ENCODE results near the gene CHMP2B. TPM values are rescaled to one million over a fixed set of nuclear protein-coding genes. Genes with fewer than 3 reads are reported as not detected.
"Not testable (repeated sequence)": the region's sequence is repeated elsewhere in the genome, so short reads cannot be mapped to it uniquely, and the experiment has no call there.

Gene CHMP2B
- polyA plus RNA-seq, 4 donors, result 51.8 to 67.2 (median 60.7) TPM

- not testable (repeated sequence) for DNase-seq (ENCODE audit: low read depth in 4 of 4, low spot score in 3 of 4)
Measured at GRCh38 chr3:87305031-87305430, 77.9 kb downstream of the CHMP2B start.

Other genes starting within 250 kb of the CHMP2B start
- 1 to 10 TPM; 4.0 to 8.0 (median 5.8) TPM for gene VGLL3, start 236.2 kb upstream of the CHMP2B start, polyA plus RNA-seq (ENCODE audit: insufficient read length in 4 of 4)
- under 1 TPM in 2 of 4 donors, not detected in 2; 0.05 to 0.13 TPM for gene POU1F1, start 49.3 kb downstream of the CHMP2B start, polyA plus RNA-seq (ENCODE audit: insufficient read length in 4 of 4)

Data from right renal pelvis (tissue), 4 donors.